K562 (cell line): ENCODE results near the gene RTN4. TPM values are rescaled to one million over a fixed set of nuclear protein-coding genes. Genes with fewer than 3 reads are reported as not detected.

ENCODE experiments used
- E2F3 ChIP-seq: fragments of 250-450 bp; sonication (Bioruptor Pico); IDR thresholded peaks from 2 replicates; pipeline ENCODE4 v1.4.0; 2020; ENCODE audit warnings: mild to moderate bottlenecking
- FIP1L1 ChIP-seq: fragments of 200-400 bp; formaldehyde crosslinking; IDR thresholded peaks from 2 replicates; pipeline ENCODE4 v1.6.1; 2018; ENCODE audit warnings: mild to moderate bottlenecking, low read depth, low read length; ENCODE audit not compliant: poor library complexity, severe bottlenecking
- FOXO4 ChIP-seq: fragments of 450-650 bp; formaldehyde crosslinking; IDR thresholded peaks from 2 replicates; pipeline ENCODE4 v1.4.0; 2020; ENCODE audit warnings: mild to moderate bottlenecking, moderate library complexity
- HCFC1 ChIP-seq: IDR thresholded peaks from 2 replicates; pipeline ENCODE4 v1.6.1; 2012; ENCODE audit warnings: low read depth, low read length, improper control_type of control experiment
- HNRNPL ChIP-seq: fragments of 200-400 bp; formaldehyde crosslinking; IDR thresholded peaks from 2 replicates; pipeline ENCODE4 v1.6.1; 2017; ENCODE audit warnings: low read depth, mild to moderate bottlenecking, low read length
- HNRNPUL1 ChIP-seq: fragments of 200-400 bp; formaldehyde crosslinking; IDR thresholded peaks from 2 replicates; pipeline ENCODE4 v1.6.1; 2017; ENCODE audit warnings: low read length
- MTA3 ChIP-seq: fragments of 450-650 bp; formaldehyde crosslinking; IDR thresholded peaks from 2 replicates; pipeline ENCODE4 v1.6.1; 2017; ENCODE audit warnings: mild to moderate bottlenecking, borderline replicate concordance
- NCOA1 ChIP-seq: fragments of 450-650 bp; IDR thresholded peaks from 2 replicates; pipeline ENCODE4 v1.6.1; 2016; ENCODE audit warnings: low read depth
- NEUROD1 ChIP-seq: fragments of 150-350 bp; IDR thresholded peaks from 2 replicates; pipeline ENCODE4 v1.6.1; 2014; ENCODE audit warnings: borderline replicate concordance, low read length, low read depth; ENCODE audit not compliant: partially characterized antibody
- RHOXF2B ChIP-seq: fragments of 250-450 bp; sonication (Bioruptor Pico); conservative IDR thresholded peaks from 2 replicates; pipeline ENCODE4 v1.5.1; 2021
- RNF2 ChIP-seq: sonication (generic); IDR thresholded peaks from 2 replicates; pipeline ENCODE4 v1.6.1; 2016
- SIRT6 ChIP-seq: IDR thresholded peaks from one replicate; pipeline ENCODE4 v1.6.1; 2012; ENCODE audit warnings: low read depth, mild to moderate bottlenecking, control low read depth, inconsistent platforms, low read length, moderate library complexity
- SP2 ChIP-seq: IDR thresholded peaks from 2 replicates; pipeline ENCODE4 v1.6.1; 2011; ENCODE audit warnings: mild to moderate bottlenecking, low read depth, low read length, moderate library complexity; ENCODE audit not compliant: poor library complexity, severe bottlenecking; ENCODE audit errors: extremely low read depth
- VEZF1 ChIP-seq: fragments of 200-800 bp; sonication (Bioruptor generic); IDR thresholded peaks from 2 replicates; pipeline ENCODE4 v1.6.1; 2017; ENCODE audit warnings: missing genetic modification characterization, missing compliant biosample characterization
- ZC3H8 ChIP-seq: fragments of 450-650 bp; IDR thresholded peaks from 2 replicates; pipeline ENCODE4 v1.6.1; 2017
- ZHX1 ChIP-seq: fragments of 150-350 bp; conservative IDR thresholded peaks from 2 replicates; pipeline ENCODE4 v1.6.1; 2014; ENCODE audit warnings: low read length
- ZNF121 ChIP-seq: sonication (generic); formaldehyde crosslinking; conservative IDR thresholded peaks from 2 replicates; pipeline ENCODE4 v1.8.0; 2022; ENCODE audit warnings: missing genetic modification reagents
- ZNF174 ChIP-seq: fragments of 250-450 bp; sonication (Bioruptor Pico); IDR thresholded peaks from 2 replicates; pipeline ENCODE4 v1.4.0; 2020; ENCODE audit warnings: mild to moderate bottlenecking
- ZNF253 ChIP-seq: fragments of 250-450 bp; sonication (Bioruptor Pico); conservative IDR thresholded peaks from 2 replicates; pipeline ENCODE4 v1.6.1; 2021; ENCODE audit warnings: mild to moderate bottlenecking
- ZNF589 ChIP-seq: fragments of 200-800 bp; sonication (Bioruptor generic); IDR thresholded peaks from 2 replicates; pipeline ENCODE4 v1.6.1; 2016; ENCODE audit warnings: low read depth, missing genetic modification characterization, missing compliant biosample characterization
- polyA plus RNA-seq, 8 experiments: library from polyadenylated mRNA; depleted of rRNA in 4 of 8; stranded (reverse) in 5 of 8; unstranded in 3 of 8; fragments of >200 nt; fragmentation: Nextera tagmentation in 2 of 8; fragmentation: Illumina TruSeq in 1 of 8; extraction: Ambion mirVana in 2 of 8; extraction: Trizol in 1 of 8; gene quantifications; 2 replicates each; pipeline versions ENCODE4 v1.2.1 to v1.2.3, GENCODE V29; 2011 to 2014; ENCODE audit warnings: inconsistent platforms in 1 of 8, missing spikeins in 1 of 8
- total RNA-seq, 7 experiments: library from RNA; depleted of rRNA in 6 of 7; stranded (reverse); fragments of >200 nt in 6 of 7; fragmentation: Illumina TruSeq in 2 of 7; extraction: Trizol in 2 of 7; gene quantifications; 2 replicates each; pipeline versions ENCODE4 v1.2.1 to v1.2.3, GENCODE V29; 2011 to 2021; ENCODE audit warnings: low replicate concordance in 1 of 7

RTN4 gene
- total and polyA plus RNA-seq, 9 of the 15 experiments (the other 6 are each of a cell fraction or from before 2014, with no cell fraction given): 73.0 to 248 (median 116) TPM

GRCh38 chr2:55049043-55049820 is 1.0 kb downstream of the RTN4 start (continued):
- TF ChIP-seq MTA3: peak; percentile 94
- TF ChIP-seq FOXO4 (CRISPR knock-in tag): no peak
- 0 out of 2 replicates have a peak, but pooled peaks have one; percentile 57 for TF ChIP-seq RHOXF2B (CRISPR knock-in tag)
- TF ChIP-seq NEUROD1: no peak
- no peak; the same call in 1 of the 2 replicates for TF ChIP-seq ZNF589 (CRISPR knock-in tag)
- TF ChIP-seq HNRNPUL1: no peak
- TF ChIP-seq HCFC1: 0 out of 2 replicates have a peak, but pooled peaks have one; percentile 37
- no peak for TF ChIP-seq HNRNPL
- TF ChIP-seq VEZF1 (CRISPR knock-in tag): peak; percentile 79
- no peak; the same call in 1 of the 2 replicates for TF ChIP-seq ZHX1
- no peak for TF ChIP-seq NCOA1
- no peak for TF ChIP-seq SIRT6
- TF ChIP-seq ZC3H8: no peak
- TF ChIP-seq ZNF253 (CRISPR knock-in tag): no peak
- TF ChIP-seq SP2: no peak
- peak; percentile 9 for TF ChIP-seq FIP1L1
- no peak for TF ChIP-seq ZNF121 (CRISPR knock-in tag)
- no peak for TF ChIP-seq RNF2
- no peak for TF ChIP-seq ZNF174 (CRISPR knock-in tag)
- TF ChIP-seq E2F3 (CRISPR knock-in tag): no peak
